Tibial nerve (tissue), 4 donors: ENCODE results near the gene GABPB1. TPM values are rescaled to one million over a fixed set of nuclear protein-coding genes. Genes with fewer than 3 reads are reported as not detected.

Experiments
- DNase-seq, 2 donors: peaks; one replicate each; pipeline ENCODE4 v3.0.0-alpha.2; 2019; ENCODE audit warnings: low spot score in 2 of 2
- H3K27ac ChIP-seq, 4 donors: fragments of 200-600 bp; sonication (generic) in 3 of 4; one replicate each; pipeline ENCODE4 v1.5.1; 2017 to 2019; ENCODE audit warnings: mild to moderate bottlenecking in 1 of 4
- H3K27me3 ChIP-seq, 2 donors: fragments of 200-600 bp; sonication (generic) in 1 of 2; one replicate each; pipeline versions ENCODE4 v1.5.1 to v1.6.0; 2017 to 2019
- H3K36me3 ChIP-seq, 3 donors: fragments of 200-600 bp; sonication (generic); one replicate each; pipeline ENCODE4 v1.5.1; 2018 to 2019
- H3K4me1 ChIP-seq, 4 donors: fragments of 200-600 bp; sonication (generic) in 3 of 4; one replicate each; pipeline ENCODE4 v1.5.1; 2017 to 2019
- H3K4me3 ChIP-seq, 4 donors: fragments of 200-600 bp; sonication (generic) in 3 of 4; one replicate each; pipeline ENCODE4 v1.5.1; 2017 to 2019; ENCODE audit warnings: mild to moderate bottlenecking in 1 of 4, moderate library complexity in 1 of 4
- H3K9me3 ChIP-seq, 4 donors: fragments of 200-600 bp; sonication (generic) in 3 of 4; one replicate each; pipeline ENCODE4 v1.5.1; 2017 to 2019
- EP300 ChIP-seq, 2 donors: sonication (generic); formaldehyde crosslinking; IDR thresholded peaks; one replicate each; pipeline ENCODE4 v1.6.1; 2017; ENCODE audit warnings: antibody characterized with exemption in 2 of 2, mild to moderate bottlenecking in 1 of 2
- POLR2A ChIP-seq, 2 donors: fragments of 450-650 bp; IDR thresholded peaks; one replicate each; pipeline ENCODE4 v1.6.1; 2017; ENCODE audit warnings: antibody characterized with exemption in 2 of 2, mild to moderate bottlenecking in 2 of 2, moderate library complexity in 2 of 2
- WGBS, 2 donors: methylation state at CpG; one replicate each; pipeline ENCODE4 v1.1.5; 2018; 5-methylcytosine and 5-hydroxymethylcytosine counted together
- total RNA-seq, 4 donors: library from RNA; depleted of rRNA; stranded (reverse); fragments of >200 nt; gene quantifications; one replicate each; pipeline ENCODE4 v1.1.0, GENCODE V29; 2016
- TF ChIP-seq, protein P1 (sequence below), 5 experiments: fragments of 200-600 bp in 3 of 5; fragments of 450-650 bp in 2 of 5; sonication (generic) in 3 of 5; IDR thresholded peaks; one replicate each; pipeline ENCODE4 v1.5.1; 2016 to 2019; ENCODE audit warnings: antibody characterized with exemption in 5 of 5, mild to moderate bottlenecking in 3 of 5, moderate library complexity in 2 of 5

GABPB1 gene
- total RNA-seq, 4 donors from 2014 or later = 13.3 to 22.2 (median 17.4) TPM

DNA sequence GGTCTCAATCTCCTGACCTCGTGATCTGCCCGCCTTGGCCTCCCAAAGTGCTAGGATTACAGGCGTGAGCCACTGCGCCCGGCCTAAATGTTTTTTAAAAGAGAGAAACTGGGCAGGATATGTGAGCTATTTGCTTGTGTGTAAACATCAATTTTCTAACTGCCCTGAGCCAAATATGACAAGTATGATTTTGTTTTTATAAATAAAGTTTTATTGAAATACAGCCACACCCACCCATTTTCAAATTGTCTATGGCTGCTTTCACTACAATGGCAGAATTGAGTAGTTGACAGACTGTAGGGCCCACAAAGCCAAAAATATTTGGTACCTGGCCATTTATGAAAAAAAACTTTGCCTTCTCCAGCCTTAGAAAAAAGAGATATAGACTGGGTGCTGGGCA, 73.6 kb downstream of the GABPB1 start:
- no peak for TF ChIP-seq EP300 (IDR thresholded peaks at IDR 0.05)
- TF ChIP-seq, protein P1, sequence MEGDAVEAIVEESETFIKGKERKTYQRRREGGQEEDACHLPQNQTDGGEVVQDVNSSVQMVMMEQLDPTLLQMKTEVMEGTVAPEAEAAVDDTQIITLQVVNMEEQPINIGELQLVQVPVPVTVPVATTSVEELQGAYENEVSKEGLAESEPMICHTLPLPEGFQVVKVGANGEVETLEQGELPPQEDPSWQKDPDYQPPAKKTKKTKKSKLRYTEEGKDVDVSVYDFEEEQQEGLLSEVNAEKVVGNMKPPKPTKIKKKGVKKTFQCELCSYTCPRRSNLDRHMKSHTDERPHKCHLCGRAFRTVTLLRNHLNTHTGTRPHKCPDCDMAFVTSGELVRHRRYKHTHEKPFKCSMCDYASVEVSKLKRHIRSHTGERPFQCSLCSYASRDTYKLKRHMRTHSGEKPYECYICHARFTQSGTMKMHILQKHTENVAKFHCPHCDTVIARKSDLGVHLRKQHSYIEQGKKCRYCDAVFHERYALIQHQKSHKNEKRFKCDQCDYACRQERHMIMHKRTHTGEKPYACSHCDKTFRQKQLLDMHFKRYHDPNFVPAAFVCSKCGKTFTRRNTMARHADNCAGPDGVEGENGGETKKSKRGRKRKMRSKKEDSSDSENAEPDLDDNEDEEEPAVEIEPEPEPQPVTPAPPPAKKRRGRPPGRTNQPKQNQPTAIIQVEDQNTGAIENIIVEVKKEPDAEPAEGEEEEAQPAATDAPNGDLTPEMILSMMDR (IDR thresholded peaks at IDR 0.05) = no peak
- no peak for TF ChIP-seq POLR2A (IDR thresholded peaks at IDR 0.05)
- Histone ChIP-seq H3K4me3 (no peak overlapping the region), H3K27ac (no peak overlapping the region), H3K9me3 (no peaks in the 10 kb centered on the region), H3K27me3 (no peaks in the 10 kb centered on the region), H3K36me3 (peaks cover 0 to 38% (median 2%) of the 10 kb centered on the region in 3 donors), H3K4me1 (no peaks in the 10 kb centered on the region)
- DNase-seq = no peak
- WGBS, 2 donors = 84 to 87% methylated on average over 5 of the region's 5 CpGs

DNA sequence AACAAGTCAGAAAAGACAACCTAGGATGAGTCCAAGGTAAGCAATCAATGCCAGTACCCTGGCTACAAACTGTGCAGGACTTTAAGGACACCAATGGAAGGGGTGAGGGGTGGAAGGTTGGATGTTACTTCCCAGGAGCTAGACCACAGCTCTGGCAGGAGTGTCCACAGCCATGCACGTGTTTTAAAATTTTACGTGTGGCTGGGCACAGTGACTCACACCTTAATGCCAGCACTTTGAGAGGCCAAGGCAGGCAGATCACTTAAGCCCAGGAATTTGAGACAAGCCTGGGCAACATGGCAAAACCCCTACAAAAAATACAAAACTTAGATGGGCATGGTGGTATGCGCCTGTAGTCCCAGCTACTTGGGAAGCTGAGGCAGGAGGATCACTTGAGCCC, 74.7 kb downstream of the GABPB1 start:
- no peak for TF ChIP-seq POLR2A (IDR thresholded peaks at IDR 0.05)
- no peak for TF ChIP-seq EP300 (IDR thresholded peaks at IDR 0.05)
- TF ChIP-seq, protein P1 (IDR thresholded peaks at IDR 0.05) = no peak
- Histone ChIP-seq H3K4me1 (no peaks in the 10 kb centered on the region), H3K27ac (no peak overlapping the region), H3K9me3 (no peaks in the 10 kb centered on the region), H3K4me3 (no peak overlapping the region), H3K36me3 (peaks cover 0 to 30% (median 0%) of the 10 kb centered on the region in 3 donors), H3K27me3 (no peaks in the 10 kb centered on the region)
- 97 to 100% methylated on average over 3 of the region's 3 CpGs for WGBS, 2 donors
- no peak for DNase-seq

DNA sequence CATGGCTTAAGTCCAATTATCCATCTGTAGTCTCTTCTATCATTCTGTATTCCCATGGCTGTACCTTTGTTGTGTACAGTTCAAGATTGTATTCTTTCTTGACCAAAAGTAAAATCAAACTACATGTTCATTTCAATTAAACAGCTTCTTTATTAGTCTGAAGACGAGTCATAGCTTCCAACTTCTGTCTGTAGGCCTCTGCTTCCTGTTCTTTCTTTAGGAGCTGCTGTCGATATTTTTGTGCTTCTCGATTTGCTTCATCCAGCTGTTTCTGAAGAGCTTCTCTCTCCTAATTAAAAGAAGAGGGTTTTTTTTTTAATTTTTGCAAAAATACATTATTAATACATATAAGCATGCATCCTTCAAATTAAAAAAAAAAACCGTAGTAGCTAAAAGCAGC, 76.5 kb downstream of the GABPB1 start:
- H3K4me1 ChIP-seq = no peaks in the 10 kb centered on the region
- no peak overlapping the region for H3K27ac ChIP-seq
- no peak overlapping the region for H3K4me3 ChIP-seq
- no peak for DNase-seq
- no peaks in the 10 kb centered on the region for H3K27me3 ChIP-seq
- TF ChIP-seq EP300 (IDR thresholded peaks at IDR 0.05) = no peak
- TF ChIP-seq POLR2A (IDR thresholded peaks at IDR 0.05) = no peak
- TF ChIP-seq, protein P1 (IDR thresholded peaks at IDR 0.05) = no peak
- no peaks in the 10 kb centered on the region for H3K9me3 ChIP-seq
- WGBS, 2 donors = 70% methylated on average over 4 of the region's 4 CpGs
- H3K36me3 ChIP-seq = peaks cover 0 to 26% (median 0%) of the 10 kb centered on the region in 3 donors

DNA sequence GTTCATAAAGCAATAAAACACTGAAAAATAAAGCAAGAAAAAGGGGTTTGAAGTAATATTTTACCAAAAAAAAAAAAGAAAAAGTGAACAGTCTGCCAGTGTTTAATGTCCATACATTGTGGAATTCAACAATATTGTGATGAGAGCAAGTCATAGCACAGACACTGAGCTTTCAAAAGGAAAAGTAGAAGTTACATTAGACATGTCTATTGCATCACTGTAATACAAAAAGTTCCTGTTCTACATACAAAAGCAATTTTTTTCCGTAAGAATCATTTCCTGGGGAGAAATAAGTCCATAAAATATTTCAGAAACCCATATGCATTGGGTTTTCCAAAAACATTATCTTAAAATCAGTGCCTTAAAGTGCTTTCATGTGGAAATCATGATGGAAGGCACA, 77.6 kb downstream of the GABPB1 start:
- no peak for DNase-seq
- Histone ChIP-seq H3K36me3 (peaks cover 0 to 26% (median 0%) of the 10 kb centered on the region in 3 donors), H3K4me3 (no peak overlapping the region), H3K27ac (no peak overlapping the region), H3K9me3 (no peaks in the 10 kb centered on the region), H3K4me1 (no peaks in the 10 kb centered on the region), H3K27me3 (no peaks in the 10 kb centered on the region)
- TF ChIP-seq POLR2A (IDR thresholded peaks at IDR 0.05) (no peak), EP300 (IDR thresholded peaks at IDR 0.05) (no peak)
- TF ChIP-seq, protein P1 (IDR thresholded peaks at IDR 0.05) = no peak
- 60 to 64% methylated on average over 1 of the region's 1 CpG for WGBS, 2 donors

DNA sequence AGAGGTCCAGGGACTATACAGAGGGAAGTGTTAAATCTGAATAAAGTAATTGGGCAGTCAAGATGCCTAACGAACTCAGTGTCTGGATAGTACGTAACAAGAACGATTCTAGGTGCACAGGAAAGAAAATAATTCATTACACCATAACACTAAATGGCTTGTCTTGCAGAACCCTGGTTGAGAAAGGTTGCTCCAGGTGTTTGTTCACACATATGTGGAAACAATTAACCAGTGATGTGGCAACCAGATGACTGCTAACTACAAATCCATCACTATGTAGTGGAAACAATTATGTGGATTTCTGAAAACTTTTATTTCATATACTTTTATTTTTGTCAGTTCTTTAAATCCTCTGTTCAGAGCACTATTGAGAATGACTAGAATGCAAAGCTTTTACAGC, 79.1 kb downstream of the GABPB1 start:
- no peaks in the 10 kb centered on the region for H3K4me1 ChIP-seq
- WGBS, 2 donors = 72 to 74% methylated on average over 3 of the region's 3 CpGs

More for the DNA sequence above, 79.1 kb downstream of the GABPB1 start:
- TF ChIP-seq EP300 (IDR thresholded peaks at IDR 0.05) (no peak), POLR2A (IDR thresholded peaks at IDR 0.05) (no peak)
- TF ChIP-seq, protein P1 (IDR thresholded peaks at IDR 0.05) = no peak
- H3K9me3 ChIP-seq = no peaks in the 10 kb centered on the region
- no peak for DNase-seq
- no peak overlapping the region for H3K4me3 ChIP-seq
- H3K27me3 ChIP-seq = no peaks in the 10 kb centered on the region
- no peak overlapping the region for H3K27ac ChIP-seq
- H3K36me3 ChIP-seq = peaks cover 0 to 18% (median 0%) of the 10 kb centered on the region in 3 donors
